HL-60 (cell line): ENCODE measurements around the gene RBM38.
A peak's percentile ranks its signal among the peaks of the same experiment; 100 is the strongest.

Source experiments
- DNase-seq, 2 experiments: peaks; one replicate each; pipeline ENCODE4 v3.0.0-alpha.2; 2010 to 2020; ENCODE audit warnings: low read depth in 1 of 2, low spot score in 1 of 2
- H3K27ac ChIP-seq: fragments of 250-450 bp; sonication (Bioruptor Pico); replicated peaks from 2 replicates; pipeline ENCODE4 v1.5.1; 2020; ENCODE audit warnings: mild to moderate bottlenecking, moderate library complexity
- H3K27me3 ChIP-seq: fragments of 250-450 bp; sonication (Bioruptor Pico); 2 replicates; pipeline ENCODE4 v1.5.1; 2021; ENCODE audit warnings: mild to moderate bottlenecking, moderate library complexity; ENCODE audit not compliant: insufficient read depth, poor library complexity, severe bottlenecking
- H3K4me3 ChIP-seq: replicated peaks from 2 replicates; pipeline ENCODE4 v1.5.1; 2011; ENCODE audit warnings: mild to moderate bottlenecking, control low read depth, low read length; ENCODE audit not compliant: insufficient read depth
- CTCF ChIP-seq: IDR thresholded peaks from one replicate; pipeline ENCODE4 v1.5.1; 2011; ENCODE audit warnings: low read length, control low read depth, inconsistent platforms; ENCODE audit not compliant: insufficient read depth
- GABPA ChIP-seq: IDR thresholded peaks from 2 replicates; pipeline ENCODE4 v1.6.1; 2012; ENCODE audit warnings: low read depth
- POLR2AphosphoS5 ChIP-seq: IDR thresholded peaks from 2 replicates; pipeline ENCODE4 v1.6.1; 2012; ENCODE audit warnings: low read depth
- REST ChIP-seq: IDR thresholded peaks from 2 replicates; pipeline ENCODE4 v1.6.1; 2012; ENCODE audit warnings: low read depth; ENCODE audit not compliant: insufficient replicate concordance
- SPI1 ChIP-seq: IDR thresholded peaks from 2 replicates; pipeline ENCODE4 v1.6.1; 2012; ENCODE audit warnings: low read depth, mild to moderate bottlenecking, borderline replicate concordance

Gene RBM38

GRCh38 chr20:57351042-57351783 is 40.0 kb upstream of the RBM38 start, which contains the start of gene RAE1:
RAE1 (plus strand) TSS chr20:57351255; CDS start chr20:57354039, 2,784 bp downstream.
- Histone ChIP-seq H3K27ac (peak within 1 kb of the TSS; percentile 94), H3K4me3 (peak within 1 kb of the TSS; percentile 98), H3K27me3 (no peaks in the 10 kb centered on the region)
- peak; percentile 81 for TF ChIP-seq GABPA
- peak; percentile 62; the same call in 1 of the 2 replicates for TF ChIP-seq POLR2AphosphoS5
- no peak for TF ChIP-seq REST
- DNase-seq: peak; percentile 80 to 94

GRCh38 chr20:57352305-57352704 is 38.9 kb upstream of the RBM38 start:
- Histone ChIP-seq H3K27me3 (no peaks in the 10 kb centered on the region), H3K27ac (no peak overlapping the region), H3K4me3 (peak overlapping the region; percentile 98)
- TF ChIP-seq CTCF (no peak), REST (no peak), GABPA (no peak), SPI1 (no peak)
- DNase-seq: no peak

- DNase-seq: no peak
- TF ChIP-seq GABPA (no peak), SPI1 (no peak), REST (no peak), CTCF (no peak), POLR2AphosphoS5 (no peak)
Observed at GRCh38 chr20:57353351-57353750, 37.8 kb upstream of the RBM38 start.

More at GRCh38 chr20:57353351-57353750, 37.8 kb upstream of the RBM38 start:
- H3K4me3 ChIP-seq: no peak overlapping the region
- H3K27ac ChIP-seq: no peak overlapping the region
- no peaks in the 10 kb centered on the region for H3K27me3 ChIP-seq
